Measurements from ENCODE around the gene SNX32.

SNX32 gene

DNA sequence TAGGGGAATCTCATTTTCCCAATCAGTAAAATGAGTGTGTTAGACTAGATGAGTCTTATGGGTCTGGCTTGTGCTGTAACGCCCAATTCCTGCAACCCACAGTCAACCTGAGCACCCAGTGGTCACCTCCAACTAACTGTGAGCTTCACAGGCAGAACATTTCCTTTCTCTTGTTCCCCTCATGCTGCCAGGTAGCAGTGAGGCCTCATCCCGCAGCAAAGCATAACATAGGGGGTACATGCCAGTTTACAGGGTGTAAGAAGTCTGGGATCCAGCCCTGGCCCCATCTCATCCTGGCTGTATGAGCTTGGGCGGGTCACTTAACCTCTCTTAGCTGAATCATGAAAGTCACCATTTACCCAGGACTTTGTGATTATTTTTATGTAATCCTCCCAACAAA lies 35.1 kb downstream of the SNX32 start:
- no peak for DNase-seq (ENCODE audit: low spot score)

DNA sequence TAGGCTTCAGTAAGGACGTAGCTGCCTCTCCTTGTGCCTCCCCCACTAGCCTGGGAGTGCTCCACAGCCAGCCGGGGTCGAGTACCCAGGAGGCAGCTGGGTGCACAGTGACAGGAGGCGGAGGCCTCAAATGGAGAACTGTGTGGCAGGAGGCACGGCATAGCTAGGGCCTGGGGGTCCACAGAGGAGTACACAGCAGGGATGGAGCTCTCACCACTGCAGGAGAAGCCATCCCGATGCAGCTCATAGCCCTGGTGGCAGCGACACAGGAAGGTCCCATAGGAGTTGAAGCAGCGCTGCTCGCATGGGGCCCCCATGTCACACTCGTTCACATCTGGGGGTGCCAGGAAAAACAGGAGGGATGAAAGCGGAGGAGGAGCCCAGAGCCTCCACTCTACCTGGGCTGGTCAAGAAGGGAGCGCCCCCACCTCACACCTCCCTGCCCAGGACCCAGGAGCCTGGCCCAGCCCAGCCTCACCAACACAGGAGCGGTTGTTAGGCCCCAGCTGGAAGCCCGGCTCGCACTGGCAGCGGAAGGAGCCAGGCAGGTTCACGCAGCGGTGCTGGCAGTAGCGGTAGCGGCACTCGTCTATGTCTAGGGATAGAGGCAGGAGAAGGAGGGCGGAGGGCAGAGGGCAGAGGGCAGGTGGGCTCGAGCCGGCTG lies 36.0 kb downstream of the SNX32 start:
- no peak for DNase-seq (ENCODE audit: low spot score)

DNA sequence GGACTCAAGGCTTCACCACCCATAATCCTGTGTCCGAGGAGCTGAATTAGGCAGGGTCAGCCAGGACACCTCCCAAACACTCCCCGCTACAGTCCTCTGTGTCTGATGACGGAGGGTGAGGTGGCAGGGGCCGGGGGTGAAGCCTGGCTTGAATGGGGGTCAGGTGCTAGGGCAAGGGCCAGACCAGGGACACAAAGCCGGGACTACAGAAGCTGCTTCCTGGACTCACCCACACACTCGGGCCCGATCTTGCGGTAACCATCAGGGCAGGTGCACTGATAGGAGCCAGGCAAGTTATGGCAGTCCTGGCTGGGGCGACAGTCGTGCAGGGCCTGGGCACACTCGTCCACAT lies 36.5 kb downstream of the SNX32 start:
- DNase-seq (ENCODE audit: low spot score) = no peak

DNA sequence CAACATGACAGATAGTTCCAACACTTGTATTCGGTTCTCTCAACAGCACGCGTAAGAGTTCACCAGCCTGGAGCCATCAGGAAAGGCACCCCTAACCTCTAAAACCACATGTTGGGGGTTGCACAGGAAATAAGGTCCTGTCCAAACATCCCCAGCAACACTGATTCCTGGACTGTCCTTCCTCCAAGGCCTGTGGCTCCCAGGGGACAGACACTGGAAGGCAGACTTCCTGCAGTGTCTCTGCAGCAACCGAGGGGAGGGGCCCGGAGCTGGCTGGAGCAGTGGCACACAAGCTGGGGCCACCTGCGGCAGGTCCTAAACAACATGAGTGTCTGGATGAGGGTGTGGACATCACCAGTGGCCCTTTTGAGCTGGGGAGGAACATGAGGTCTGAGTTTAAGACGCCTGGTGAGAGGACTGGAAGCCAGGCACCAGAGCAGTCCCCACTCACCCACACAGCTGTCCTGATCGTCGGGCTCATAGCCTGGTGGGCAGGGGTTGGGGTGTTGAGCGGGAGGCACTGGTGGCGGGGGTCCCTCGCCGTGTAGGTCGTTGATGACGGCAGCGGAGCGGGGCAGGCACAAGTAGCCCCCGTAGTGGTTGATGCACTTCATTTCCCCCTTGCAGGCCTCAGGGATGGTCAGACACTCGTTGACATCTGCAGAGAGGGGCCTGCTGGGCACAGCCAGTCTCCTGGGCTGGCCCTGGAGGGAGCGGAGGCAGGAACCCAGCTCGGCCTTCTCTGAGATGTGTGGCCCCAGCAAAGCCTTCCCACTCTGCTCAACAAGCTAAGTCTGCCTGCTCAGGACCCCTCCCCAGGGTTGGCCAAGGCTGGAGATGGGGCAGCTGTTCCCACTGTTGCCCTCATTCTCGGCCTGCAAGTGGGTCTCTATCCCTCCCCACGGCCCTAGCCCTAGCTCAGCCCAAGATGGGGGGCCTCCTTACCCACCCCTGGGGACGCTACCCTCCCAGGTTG lies 37.2 kb downstream of the SNX32 start:
- no peak for DNase-seq (ENCODE audit: low spot score)

DNA sequence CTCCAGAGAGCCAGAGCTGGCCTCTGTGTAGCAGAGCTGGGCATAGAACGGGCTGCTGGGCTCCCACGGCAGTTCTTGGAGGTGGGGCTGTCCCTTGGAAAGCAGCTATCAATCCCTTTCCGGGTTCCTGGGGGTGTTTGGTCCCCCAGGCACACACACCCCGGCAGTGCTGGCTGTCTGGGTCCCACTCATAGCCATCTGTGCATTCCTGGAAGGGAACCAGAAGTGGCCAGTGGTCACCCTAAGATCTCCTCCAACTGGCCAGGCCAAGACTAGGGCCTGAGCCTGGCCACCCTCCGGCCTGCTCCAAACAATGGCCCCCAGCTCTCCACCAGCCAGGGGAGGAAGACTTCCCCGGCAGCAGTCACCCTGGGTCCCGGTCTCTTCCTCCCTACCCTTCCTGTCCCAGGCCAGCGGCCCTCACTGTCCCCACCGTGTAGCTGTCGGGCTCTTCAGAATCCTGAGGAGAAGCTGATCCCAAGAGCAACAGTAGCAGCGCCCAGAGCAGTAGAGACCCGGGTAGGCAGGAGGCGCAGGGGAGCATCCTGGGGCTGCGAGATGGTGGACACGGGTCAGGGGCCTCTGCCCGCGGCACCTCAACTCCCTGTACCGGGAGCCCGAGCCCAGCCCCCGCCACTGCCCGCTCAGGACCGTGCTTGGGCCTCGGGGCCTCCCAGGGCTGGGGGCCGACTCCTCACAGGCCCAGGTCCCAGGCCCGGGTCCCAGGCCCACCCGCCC lies 38.2 kb downstream of the SNX32 start:
- DNase-seq (ENCODE audit: low spot score) = no peak

DNA sequence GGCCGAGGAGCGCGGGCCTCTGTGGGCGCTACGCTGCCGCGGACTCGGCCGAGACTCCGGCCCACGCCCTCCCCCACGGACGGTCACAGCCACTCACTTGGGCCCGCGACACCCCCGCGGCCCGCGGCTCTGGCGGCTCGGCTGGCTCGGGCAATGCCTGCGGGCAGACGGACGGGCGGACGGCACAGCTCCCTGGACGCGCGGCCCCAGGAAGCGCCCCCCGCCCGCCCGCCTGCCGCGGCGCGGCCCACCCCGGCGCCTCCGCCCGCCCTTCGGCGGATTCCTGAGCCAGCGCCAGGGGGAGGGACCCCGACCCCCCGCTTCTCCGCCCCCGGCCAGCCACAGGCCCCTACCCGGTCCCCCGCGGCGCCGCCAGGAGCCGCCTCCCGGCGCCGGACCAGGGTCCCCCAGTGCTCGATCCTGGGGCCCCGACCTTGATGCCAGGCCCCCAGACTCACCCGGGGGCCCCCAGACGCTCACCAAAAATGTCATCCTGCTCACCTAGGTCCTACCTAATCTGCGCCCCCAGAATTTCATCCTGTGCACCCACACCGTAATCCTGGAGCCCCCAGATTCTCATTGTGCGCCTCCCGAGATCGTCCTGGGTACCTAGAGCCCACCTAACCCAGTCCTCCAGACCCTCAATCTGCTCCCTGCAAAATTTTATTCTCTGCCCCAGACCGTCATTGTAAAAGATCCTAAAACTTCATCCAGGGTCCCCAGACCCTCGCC lies 39.0 kb downstream of the SNX32 start, which contains the start of gene EFEMP2:
Gene EFEMP2 (minus strand): TSS at position 215 of the 732 bp plus-strand sequence. CDS start 446 bp downstream, outside the sequence.
- no peak for DNase-seq (ENCODE audit: low spot score)

DNA sequence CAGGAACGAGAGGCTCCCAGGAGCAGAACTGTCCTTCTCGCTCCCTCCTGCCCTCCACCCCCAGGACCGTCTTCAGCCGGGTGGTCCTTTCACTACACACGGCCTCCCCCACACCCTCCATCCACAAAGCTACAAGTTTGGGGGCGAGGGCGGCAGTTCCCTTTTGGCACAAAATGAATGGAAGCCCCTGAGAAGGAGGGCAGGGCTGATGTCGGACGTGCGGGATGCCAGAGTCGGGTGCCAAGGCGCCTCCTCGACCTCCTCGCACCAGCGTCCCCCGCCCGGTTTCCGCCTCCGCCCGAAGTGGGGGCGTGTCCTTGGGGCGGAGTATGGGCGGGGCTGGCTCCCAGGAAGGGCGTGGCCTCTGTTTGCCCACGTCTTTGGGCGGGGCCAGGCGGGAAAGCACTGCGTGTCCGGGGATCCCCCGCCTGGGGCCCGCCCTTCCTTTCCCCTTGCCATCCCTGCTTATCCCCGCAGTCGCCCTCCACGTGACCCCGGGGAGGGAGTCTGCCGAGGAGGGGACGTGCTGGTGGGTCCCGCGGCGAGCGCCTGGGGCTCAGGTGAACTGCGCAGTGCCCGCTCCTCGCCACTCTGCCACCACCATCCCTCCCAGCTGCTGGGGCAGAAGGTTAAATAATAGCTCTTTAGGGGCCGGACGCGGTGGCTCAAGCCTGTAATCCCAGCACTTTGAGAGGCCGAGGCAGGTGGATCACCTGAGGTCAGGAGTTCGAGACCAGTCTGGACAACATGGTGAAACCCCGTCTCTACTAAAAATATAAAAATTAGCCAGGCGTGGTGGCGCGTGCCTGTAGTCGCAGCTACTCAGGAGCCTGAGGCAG lies 39.8 kb downstream of the SNX32 start:
- DNase-seq (ENCODE audit: low spot score) = peak; percentile 98

DNA sequence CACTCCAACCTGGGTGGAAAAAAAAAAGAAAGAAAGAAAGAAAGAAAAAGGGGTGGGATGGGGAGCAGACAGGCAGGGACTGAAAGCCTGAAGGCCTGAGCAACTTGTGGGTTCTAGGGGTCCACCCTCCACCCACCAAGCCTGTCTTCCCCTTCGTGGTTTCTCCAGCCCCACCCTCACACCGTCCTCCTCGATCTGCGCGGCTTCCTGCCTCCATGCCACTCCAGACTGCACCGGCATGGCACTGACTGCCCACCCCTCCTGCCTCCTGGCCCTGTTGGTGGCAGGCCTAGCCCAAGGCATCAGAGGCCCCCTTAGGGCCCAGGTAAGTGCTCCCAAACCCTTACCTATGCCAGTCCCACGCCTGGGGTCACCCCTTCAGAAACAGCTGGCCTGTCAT lies 45.9 kb downstream of the SNX32 start, which contains the start of gene CTSW:
Gene CTSW (plus strand): TSS at position 221 of the 400 bp plus-strand sequence. CDS start 18 bp downstream, at position 239.
- no peak for DNase-seq (ENCODE audit: low spot score)

DNA sequence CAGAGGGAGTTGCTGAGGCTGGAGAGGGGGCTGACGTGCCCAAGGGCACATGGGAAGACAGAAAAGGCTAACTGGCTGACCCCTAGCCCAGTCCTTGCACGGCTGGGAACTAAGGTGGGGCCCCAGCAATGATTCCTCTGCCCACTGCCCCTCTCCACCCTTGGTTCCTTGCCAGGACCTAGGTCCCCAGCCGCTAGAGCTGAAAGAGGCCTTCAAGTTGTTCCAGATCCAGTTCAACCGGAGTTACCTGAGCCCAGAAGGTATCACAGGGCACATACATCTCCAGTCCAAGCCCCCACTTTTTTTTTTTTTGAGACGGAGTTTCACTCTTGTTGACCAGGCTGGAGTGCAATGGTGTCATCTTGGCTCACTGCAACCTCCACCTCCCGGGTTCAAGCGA lies 46.3 kb downstream of the SNX32 start:
- no peak for DNase-seq (ENCODE audit: low spot score)

DNA sequence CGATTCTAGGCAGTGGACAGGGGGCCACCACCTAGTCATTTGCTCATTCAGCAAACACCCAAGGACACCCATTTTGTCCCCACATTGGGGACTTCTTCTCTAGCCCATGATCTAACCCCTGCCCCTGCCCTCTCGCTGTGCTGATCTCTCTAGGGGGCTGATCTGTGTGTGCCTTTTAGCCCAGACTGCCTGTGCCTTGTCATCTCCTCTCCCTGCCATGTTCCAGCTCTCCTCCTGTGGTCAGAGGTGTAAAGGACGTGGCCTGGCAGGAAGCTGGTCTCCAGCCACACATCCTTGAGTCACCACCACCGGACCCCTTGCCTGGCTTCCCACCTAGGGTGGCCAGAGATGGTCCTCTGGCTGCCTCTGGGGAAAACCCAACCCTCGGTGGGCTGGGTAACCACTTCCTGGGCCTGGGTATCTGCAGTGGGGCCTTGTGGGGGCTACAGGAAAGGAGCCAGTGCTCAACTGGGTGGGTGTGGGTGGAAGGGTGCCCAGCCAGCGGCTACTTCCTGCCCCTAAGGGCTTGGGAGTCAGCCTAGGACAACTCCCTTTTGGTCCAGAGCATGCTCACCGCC lies 47.2 kb downstream of the SNX32 start:
- no peak for DNase-seq (ENCODE audit: low spot score)

DNA sequence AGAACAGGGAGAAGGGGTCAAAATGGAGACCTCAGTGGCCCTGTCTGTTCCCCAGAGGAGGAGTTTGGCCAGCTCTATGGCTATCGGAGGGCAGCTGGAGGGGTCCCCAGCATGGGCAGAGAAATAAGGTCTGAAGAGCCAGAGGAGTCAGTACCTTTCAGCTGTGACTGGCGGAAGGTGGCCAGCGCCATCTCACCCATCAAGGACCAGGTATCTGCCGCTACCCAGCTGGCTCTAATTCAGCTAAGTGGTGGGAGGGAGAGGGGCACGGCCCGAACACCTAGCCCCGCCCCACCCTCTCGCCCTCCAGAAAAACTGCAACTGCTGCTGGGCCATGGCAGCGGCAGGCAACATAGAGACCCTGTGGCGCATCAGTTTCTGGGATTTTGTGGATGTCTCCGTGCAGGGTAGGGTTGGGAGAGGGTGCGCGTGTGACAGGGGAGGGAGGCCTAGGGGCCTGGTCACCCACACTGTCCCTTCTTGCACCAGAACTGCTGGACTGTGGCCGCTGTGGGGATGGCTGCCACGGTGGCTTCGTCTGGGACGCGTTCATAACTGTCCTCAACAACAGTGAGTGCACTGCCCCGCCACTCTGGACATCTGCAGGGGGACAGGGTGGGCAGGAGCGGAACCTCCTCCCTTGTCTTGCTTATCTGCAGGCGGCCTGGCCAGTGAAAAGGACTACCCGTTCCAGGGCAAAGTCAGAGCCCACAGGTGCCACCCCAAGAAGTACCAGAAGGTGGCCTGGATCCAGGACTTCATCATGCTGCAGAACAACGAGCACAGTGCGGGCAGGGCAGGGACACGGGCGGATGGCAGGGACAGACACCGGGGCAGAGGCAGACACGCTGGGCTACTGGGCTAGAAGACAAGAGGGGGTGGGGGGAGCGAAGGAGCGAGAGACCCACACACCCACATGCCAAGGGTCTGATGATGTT lies 48.6 kb downstream of the SNX32 start:
- DNase-seq (ENCODE audit: low spot score) = no peak

DNA sequence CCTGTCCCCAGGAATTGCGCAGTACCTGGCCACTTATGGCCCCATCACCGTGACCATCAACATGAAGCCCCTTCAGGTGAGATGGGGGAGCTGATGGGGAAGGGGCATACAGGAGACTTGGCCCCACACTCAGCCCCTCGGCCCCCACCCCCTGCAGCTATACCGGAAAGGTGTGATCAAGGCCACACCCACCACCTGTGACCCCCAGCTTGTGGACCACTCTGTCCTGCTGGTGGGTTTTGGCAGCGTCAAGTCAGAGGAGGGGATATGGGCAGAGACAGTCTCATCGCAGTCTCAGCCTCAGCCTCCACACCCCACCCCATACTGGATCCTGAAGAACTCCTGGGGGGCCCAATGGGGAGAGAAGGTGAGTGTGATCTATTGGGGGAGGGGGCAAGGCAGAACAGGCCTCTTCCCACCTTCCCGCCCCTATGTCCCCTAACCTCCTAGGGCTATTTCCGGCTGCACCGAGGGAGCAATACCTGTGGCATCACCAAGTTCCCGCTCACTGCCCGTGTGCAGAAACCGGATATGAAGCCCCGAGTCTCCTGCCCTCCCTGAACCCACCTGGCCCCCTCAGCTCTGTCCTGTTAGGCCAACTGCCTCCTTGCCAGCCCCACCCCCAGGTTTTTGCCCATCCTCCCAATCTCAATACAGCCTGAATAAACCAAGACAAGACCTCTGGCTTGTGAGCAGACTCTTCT lies 49.4 kb downstream of the SNX32 start:
- DNase-seq (ENCODE audit: low spot score) = no peak

DNA sequence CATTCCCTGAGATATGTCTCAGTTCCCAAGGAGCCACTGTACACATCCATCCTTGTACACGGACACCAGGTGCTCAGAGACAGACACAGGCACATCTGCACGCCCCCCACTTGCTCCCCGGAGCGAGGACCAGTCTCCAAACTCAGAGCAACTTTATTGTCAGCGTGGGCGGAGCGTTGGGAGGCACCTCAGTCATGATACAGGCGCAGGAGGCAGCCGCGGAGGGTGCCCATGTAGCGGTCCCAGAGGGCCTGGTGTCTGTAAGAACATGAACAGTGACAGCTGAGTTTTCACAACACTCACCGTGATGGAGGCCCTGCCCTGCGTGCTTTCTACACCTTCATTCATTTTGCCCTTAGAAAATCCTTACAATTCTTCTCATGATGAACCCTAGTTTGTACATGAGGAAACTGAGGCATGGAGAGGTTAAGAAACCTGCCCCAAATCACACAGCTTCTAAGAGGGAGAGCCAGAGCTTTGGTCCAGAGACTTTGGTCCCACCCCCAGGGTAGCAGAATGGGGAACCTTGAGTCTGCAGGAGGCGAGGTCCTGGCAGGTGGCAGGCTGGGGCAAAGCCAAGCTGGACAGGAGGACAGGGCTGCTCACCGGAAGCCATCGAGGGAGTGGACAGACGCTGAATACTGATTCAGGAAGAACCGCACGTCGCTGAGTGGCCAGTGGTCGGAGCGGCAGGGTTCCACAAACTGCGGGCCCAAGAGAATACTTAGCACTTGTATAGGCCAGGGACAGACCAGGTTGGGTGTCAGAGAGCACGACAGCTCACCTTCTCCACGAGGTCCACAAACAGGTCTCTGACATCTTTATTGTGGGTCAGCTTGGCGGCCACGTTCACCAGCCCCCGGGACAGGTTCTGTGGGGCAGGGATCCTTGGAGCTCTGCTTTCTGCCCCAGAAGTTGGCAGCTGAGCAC lies 50.3 kb downstream of the SNX32 start:
- DNase-seq (ENCODE audit: low spot score) = no peak

DNA sequence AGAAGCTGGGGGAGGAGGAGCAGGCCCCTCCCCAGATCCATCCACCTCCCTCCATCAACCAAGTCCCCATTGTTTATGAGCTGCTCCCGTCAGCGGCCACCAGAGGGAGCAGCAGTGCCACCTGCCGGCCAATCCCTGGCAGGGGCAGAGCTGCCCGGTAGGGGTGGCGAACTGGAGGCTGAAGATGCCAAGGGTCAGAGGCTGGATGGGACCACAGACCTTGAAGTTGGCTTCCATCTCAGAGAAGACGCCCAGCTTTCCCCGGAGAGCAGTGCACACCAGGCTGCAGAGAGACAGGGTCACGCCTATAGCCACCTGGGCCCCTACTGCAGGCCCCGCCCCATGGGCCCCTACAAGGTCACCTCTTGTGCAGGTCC lies 50.9 kb downstream of the SNX32 start:
- DNase-seq (ENCODE audit: low spot score) = peak; percentile 86

DNA sequence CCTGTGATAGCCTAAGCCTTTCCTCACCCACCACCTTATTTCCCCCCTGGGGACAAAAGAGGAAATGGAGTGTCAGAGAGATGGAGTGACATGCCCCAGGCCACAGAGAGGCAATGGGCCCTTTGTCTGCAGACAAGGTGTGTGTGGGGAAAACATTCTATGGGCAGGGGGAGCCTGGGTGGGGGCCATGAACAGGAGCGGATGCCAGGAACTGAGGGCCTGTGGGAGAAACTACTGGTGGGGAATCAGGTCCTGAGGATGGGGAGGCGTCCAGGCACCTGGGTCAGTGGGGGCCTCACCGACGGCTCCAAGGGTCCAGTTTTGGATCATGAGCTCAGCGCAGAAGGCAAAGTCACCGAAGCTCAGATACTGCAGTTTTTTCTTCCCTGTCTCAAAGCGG lies 51.5 kb downstream of the SNX32 start:
- DNase-seq (ENCODE audit: low spot score) = no peak

DNA sequence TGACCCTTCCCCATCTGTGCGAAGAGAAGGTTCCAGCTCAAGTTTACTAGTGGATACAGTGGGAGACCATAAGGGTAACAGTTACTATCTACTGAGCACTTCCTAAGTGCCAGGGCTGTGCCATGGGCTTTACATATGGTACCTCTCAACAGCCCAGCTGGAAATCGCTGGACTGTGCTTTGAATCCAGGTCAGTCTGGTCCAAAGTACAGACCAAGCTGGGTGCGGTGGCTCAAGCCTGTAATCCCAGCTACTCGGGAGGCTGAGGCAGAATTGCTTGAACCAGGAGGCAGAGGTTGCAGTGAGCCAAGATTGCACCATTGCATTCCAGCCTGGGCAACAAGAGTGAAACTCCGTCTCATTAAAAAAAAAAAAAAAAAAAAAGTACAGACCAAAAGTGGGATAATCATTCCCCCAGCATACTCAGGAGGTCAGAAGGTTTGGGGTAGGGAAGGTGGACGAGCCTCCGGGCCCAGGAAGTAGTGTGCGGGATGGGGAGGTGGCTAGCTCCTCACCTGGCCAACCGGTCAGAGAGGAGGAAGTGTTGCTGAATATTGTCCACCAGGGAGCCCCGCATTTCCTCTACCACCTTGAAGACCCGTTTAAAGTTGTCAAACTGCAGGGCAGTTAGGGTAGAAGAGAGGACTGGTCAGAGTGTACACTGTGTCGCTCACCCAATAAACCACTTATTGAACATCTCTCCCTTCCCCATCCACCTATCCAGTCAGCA lies 52.2 kb downstream of the SNX32 start:
- DNase-seq (ENCODE audit: low spot score) = no peak
